NCI-H446 treated with DMSO at 0.1 percent for 48 hours (cell line): ENCODE measurements around the gene TMEM260.
A peak's percentile ranks its signal among the peaks of the same experiment; 100 is the strongest.

Experiments
- DNase-seq: peaks from one replicate; lab custom pipeline; 2025; lab: John Stamatoyannopoulos, UW

Gene TMEM260

DNA sequence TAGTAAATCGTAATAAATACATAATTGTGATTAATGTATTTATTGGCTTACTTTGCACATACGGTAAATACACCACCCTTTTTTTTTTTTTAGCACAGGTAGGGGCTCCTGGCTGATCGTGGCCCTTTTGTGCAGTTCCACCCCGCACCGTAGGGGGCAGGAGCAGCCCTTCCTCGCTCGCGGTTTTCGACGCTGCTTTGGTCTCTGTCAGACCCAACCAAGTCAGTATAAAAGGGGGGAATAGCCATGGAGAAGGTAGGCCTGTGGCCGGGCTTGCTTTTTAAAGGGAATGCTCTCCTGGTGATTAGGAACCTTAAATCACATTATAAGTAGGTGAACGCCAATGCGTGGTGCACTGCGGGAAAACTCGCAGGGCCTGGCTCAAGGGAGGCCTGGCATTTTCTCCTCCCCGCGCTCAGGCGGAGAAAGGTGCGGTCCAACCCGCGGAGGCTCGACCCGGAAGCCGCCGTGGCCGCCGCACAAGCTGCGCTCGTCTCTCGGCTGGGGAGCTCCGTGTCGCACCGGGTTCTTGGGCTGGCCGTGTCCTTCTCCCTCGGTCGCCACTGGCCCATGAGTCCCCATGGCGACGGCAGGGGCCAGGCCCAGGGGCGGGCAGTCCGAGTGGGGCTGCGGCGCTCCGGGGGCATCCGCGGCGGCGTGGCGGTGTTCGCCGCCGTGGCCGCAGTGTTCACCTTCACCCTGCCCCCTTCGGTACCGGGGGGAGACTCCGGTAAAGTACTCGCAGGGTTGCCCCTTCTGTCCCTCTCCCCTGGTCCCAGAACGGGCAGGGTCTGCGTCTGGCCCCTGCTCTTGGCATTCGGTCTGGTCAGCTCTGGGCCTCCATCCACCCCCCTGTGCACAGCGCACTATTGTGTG lies at the start of gene TMEM260:
TSS of gene TMEM260 (plus strand) at position 454 of the 876 bp plus-strand sequence. CDS start at position 571, 117 bp downstream.
- DNase-seq: peak; percentile 66

DNA sequence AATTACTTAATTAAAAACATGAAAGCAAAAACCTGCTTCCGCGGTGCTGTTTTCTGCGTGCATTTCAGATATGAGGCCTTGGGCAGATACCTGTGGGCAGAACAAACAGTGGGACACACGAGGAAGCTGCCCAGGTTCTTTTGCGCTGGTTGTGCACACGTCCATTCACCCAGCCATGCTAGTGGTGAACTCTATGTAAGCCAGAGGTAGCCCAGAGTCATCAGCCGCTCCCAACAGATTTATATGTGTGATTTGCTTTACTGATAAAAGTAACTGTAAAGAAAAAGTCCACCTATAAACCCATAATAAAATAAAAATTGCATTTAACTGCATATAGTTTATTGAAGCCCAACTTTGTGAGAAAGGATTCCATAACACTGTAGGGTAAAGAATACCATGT lies 47.1 kb upstream of the TMEM260 start:
- DNase-seq: no peak

DNA sequence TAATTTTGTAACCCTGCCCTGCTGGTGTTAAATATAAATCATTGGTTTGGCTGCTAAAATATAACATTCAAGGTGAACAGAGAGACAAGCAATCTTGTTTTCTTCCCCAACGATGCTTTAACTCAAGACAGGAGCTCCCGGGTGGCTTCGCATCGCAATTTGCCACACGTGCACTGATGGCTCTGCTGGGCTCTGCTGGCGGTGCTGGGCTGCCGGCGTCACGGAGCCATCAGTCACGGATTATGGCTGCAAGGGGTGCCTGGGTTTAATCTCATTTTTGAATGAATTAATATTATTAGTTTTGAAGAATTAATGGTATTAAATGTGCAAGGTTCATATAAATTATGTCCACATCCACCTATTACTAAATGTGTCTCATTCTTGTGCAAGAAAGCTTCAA lies 44.9 kb upstream of the TMEM260 start:
- no peak for DNase-seq

DNA sequence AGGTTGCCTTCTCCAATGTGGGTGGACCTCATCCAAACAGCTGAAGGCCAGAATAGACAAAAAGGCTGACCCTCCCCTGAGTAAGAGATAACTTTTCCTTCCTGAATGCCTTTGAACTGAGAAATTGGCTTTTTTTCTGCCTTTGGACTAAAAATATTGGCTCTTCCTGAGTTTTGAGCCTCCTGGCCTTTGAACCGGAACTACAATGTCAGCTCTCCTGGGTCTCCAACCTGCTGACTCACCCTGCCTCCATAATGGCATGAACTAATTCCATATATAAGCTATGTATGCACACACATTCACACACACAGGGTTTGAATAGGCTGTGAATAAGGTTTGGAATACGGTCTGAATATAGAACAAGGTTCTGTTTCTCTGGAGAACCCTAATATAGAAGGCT lies 39.7 kb upstream of the TMEM260 start:
- DNase-seq: no peak

DNA sequence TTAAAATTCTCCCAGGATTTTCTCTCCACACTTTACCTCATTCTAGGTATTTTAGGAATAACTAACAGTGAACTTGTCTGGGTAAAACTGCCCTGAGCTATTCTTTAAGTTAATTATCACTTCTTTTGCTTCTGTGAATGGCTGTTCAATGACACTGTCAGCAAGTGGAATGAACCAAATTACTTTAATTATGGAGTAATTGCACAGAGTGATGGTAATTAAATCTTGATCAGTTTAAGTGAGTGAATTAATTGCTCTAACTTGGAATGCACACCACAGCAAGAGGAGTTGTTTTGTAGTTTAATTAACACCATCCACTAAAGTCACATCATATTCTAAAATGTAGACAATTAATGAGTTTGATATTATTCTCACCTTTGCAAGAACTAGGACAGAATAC lies 36.2 kb upstream of the TMEM260 start:
- no peak for DNase-seq

DNA sequence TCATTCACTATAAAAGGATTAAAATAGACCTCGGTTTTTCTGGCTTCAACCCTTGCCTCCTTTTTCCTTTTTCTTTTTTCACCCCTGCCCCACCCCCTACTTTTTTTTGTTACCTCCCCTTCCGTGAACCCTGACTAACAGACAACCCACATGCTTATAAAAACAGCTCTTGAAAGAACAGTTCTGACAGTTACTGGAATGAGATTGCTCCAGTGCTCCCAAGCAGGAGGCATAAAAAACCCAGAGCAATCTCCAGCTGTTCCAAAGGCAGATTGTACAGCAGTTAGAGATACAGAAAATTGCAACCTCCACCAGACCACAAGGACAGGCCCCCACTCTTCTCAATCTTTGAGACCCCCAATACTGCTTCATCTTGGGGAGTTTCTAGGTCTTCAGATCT lies 29.9 kb upstream of the TMEM260 start:
- no peak for DNase-seq

DNA sequence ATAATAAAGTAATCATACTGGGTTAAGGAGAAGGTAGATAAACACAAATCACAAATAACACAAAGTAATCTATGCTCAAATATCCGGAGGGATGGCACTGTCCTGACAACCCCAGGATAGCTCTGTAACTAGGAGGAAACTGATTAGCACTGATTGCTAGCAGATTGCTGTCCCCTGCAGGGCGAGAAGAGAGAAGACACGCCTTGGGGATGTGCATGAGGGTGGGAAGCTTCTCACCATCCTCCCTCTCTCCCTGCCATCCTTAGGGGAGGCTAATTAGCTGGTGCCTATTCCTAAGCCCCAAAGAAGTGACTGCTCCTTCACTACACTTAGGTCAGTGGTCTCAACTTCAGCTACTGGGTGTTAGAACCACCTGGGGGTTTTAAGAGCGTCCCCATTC lies 27.0 kb upstream of the TMEM260 start:
- no peak for DNase-seq

DNA sequence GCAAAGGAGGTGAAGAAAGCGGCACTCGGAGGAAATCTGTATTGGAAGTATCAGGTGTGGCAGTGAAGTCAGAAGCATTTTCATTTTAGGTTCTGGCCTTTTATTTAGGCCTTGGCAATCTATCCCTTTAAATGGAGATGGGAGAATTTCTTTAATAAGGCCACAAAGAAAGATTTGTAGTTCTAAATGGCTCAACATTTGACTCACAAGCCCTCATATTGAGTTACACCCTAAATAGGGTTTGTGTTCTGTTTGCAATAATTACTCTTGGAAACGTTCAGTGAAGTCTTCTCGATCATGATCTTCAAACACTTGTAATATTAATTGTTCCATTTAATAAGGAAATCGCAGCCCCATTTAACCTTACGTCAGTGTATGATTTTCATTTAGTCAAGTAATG lies 25.3 kb upstream of the TMEM260 start:
- no peak for DNase-seq

DNA sequence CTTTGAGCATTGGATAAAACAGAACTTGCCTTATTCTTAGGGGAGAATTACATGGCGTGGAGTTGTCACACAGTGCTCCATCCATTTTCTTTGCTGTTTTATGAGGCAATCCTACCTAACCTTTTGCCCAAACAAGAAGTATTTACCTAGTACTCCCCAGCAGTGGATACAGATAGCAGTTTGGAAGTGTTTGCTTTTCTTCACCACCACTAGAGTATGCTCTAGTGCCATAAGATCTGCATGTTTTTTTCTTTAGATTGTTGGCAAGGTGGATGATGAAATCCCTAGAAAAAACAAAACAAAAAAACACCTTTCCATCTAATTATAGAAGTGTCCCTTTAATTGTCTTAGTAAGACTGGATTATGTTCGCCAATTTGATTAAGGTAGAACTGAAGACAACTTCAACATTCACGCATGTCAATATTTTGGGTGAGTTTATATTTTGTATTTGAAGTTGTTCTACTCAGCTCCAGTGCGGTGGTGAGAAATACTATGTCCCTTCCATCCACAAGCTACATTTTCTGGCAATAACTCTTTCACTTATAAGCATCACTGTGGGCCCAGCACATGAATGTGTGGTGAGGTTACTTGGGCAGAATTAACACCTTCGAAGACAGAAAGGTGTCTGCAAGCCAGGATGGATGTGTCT lies 23.6 kb upstream of the TMEM260 start:
- DNase-seq: no peak

DNA sequence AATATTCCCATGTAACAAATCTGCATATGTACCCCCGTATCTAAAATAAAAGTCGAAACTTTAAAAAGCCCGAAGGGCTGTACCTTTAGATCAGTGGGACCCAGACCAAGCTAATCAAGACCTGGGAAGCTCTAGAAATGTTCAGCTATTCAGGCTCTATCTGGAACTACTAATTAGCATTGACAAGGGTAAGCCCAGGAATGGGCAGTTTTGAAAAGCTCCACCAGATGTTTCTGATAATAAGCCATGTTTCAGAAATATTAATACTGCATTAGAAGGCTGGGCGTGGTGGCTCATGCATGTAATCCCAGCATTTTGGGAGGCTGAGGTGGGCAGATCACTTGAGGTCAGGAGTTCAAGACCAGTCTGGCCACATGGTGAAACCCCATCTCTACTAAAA lies 20.4 kb upstream of the TMEM260 start:
- no peak for DNase-seq

DNA sequence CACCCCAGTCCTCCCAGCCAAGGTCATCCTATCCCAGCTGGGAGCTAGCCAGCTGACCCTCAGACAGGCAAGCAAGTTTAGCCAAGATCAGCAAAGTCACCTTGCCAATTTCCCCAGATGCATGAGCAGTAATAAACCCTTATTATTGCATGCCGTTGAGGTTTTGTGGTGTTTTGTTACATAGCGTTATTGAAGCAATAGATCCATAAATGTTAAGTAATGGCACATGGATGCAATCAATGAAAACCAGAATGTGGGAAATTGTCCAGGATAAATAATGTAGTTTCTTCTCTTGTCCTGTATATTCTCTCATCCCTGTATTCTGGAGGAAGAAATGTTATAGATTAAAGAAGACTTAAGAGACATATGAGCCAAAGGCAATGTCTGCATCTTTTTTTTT lies 18.0 kb upstream of the TMEM260 start:
- no peak for DNase-seq

DNA sequence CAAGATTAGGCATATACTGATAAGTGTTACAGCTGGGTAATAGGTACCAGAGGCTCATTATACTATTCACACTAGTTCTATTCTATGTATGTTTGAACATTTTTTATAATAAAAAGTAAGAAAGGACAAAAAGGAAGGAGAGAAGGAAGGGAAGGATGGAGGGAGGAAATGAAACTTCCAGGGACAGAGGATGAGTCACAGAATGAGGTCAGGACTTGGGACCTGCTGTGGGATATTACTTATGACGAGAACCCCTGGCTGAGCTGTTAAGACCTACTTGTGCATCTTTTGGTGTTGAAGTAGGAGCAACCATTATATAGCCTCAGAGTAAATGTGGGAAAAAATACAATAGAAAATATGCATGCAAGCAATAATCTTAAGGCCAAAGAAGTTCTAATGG lies 16.7 kb upstream of the TMEM260 start:
- no peak for DNase-seq

DNA sequence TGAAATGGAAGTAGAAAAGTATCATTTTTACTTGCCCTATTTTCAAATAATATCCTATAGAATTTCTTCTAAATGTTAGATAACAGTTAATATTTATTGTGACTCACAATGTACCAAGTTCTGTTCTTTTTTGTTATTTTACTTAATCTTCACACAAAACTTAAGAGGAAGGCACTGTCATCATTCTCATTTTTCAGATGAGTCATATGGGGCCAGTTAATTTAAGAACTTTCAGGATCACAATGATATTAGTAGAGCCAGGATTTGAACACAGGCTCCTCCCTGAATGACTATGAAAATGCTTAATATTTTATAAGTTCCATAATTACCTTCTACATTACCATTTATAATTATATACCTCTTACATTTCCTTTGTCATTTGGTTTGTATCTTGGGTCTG lies 10.4 kb upstream of the TMEM260 start:
- no peak for DNase-seq

DNA sequence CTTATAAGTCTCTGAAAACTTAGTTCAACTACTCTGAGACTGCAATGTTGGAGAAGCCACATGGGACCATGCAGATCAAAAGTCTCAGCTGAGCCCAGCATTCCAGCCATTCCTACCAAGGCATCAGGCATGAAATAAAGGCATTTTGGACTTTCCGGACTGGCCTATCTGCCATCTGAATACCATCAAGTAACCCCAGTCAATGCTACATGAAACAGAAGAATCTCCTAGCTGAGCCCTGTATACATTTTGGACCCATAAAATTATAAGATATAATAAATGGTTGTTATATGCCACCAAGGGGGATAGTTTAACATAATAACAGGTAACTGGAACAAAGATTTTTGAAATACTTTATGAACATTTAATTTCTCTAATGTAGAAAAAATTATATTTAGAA lies 9.3 kb upstream of the TMEM260 start:
- DNase-seq: no peak

DNA sequence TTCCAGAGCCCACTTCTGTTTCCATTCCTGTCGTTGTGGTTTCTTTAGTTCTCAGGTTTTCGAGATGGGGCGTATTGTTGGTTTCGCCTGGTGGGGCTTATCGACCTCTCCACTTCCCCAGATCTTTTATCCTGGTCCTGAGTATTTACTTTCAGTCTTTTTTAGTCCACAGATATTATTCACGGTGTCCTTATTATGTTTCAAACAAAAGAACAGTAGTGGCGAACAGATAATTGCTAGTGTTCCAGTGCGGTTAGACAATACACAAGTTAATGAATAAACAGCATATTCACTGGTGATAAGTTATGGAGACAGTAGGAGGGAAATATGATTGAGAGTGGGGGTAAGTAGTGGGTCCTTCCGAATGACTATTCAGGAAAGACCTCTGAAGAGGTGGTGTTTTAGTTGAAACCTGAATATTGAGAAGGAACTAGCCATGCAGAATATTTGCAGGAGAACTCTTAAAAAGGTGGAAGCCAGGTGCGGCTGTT lies 668 bp downstream of the TMEM260 start:
- DNase-seq: no peak

DNA sequence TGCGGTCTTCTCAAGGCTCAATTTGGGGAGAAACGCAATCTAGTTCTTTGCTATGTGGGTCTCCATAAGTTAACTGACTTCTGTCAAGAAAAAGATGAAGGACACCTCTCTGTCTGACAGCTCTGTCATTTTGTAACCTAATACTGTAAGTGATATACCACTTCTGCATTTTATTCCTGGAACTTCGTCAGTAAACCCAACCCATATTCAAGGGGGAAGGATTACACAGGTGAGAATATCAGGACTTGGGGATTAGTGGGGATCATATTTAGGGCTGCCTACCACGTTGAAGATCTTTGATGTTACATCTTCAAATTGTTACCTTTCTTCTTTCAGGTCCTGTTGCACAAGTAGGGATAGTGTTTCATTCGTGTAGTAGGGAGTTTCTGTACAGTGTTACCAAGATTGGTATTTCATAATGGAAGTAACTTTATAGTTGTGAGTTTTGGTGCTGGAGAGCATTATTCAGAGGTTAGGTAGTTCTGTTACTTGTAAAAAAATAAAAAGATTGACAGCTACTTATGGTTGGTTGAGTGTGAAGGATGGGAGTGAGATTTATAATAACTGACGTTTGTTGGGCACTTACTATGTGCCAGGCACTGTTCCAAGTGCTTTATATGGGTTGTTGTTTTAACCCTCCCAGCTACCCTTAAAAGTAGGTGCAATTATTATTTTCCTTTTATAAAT lies 1.6 kb downstream of the TMEM260 start:
- no peak for DNase-seq

DNA sequence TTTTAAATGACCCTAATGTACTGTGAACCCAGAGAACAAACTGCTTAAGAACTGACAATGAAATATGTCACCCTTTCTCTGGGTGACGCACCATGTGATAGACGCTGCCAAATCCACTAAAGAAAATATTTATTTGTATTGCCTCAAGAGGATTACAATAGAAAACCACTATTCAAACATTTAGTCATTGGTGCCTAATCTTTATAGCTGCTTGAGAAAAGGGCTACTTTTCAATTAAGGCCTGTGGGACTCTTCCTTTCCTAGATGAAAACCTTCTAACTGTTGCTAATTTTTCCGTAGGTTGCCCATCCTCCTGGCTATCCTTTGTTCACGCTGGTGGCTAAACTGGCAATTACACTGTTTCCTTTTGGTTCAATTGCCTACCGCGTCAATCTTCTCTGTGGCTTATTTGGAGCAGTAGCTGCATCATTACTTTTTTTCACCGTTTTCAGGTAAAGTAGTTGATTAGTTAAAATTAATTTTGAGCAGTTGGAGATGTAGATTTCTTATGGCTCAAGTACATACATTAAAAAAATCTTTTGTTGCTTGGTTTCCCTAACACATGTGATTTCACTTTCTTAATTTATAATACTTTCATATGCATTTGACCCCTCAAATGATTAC lies 6.0 kb downstream of the TMEM260 start:
- DNase-seq: no peak

DNA sequence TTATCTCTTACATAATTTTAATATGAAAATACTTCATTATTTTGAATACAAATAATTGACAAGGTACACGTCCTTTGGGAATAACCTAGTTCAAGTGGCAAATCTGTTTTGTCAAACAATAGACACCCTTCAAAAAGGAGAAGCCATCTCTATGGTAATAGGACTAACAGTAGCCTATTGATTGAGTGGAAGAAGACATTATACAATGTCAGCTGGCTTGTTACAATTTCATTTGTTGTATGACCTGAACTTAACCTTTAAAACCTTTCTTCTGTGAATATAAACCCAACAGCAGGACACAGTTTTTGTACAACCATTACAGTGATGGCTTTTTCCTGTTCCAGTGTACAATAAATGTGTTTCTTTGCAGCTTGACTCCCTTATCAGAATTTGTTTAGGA lies 8.1 kb downstream of the TMEM260 start:
- DNase-seq: no peak

DNA sequence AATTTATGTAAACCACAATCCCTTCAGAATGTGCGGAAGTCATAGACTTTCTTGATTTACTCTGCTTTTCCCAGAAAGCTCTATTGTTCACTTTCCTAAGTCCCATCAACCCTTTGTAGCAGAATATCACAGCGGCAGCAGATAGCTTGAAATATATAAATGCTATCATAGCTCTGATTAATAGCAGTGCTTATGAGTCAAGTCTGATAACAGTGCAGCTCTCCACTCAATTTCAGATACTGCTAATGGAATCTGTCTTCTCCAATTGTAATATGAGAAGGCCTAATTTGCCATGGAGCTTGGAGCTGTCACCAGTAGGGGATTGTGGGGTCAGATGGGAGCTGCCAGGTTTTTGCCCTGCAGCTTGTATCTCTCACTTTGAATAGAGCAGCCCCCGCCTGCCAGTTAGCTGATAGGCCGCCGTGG lies 10.9 kb downstream of the TMEM260 start:
- DNase-seq: no peak

DNA sequence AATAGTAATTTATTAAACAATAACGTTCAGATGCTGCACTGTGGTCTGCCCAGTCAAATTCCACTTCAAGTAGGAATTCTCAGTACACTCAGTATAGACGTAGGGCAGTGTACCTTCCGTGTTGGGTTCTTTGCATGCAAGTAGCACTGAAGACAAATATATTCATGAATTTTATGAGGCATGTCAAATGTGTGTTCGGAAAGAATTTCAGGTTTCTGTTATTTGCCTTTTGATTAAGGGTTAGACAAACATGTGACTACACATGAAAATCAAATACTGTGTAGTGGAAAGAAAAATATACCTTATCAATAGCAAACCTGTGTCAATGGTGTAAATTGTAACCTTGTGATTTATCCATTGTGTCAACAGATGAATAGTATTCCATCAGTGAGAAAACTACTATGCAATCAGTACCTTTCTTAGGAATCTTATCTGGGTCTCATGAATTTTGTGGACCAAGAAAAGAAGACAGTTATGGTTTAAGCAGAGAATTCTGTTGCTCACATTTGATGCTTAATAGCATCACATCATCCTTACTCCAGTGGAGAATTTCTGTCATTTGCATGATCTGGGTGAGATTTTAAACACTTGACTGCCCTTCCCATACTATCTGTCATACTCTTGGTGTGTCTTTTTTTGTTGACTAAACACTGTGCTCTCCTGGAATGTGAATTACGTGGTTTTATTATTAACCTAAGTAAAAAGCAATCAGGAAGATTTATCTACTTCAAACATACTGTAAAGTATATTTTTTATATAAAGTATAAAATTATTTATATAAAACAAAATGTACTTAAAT lies 13.3 kb downstream of the TMEM260 start:
- DNase-seq: no peak

DNA sequence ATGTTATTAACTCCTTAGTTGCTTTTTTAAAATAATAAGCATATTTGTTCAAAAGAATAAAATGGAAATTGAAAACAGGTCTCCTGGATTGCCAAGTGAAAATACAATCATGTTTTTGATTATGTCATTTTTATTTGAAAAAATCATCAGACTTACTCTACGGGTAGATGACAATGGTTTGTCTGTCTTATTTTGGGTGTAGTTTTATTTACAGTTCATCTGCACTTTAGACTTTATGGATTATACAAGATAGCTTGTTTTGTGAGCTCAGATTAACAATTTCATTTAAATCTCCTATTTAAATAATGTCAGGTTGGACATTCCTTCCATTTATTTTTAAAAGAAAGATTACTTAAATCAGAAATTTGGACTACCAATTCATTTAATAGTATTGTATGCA lies 14.8 kb downstream of the TMEM260 start:
- DNase-seq: no peak

DNA sequence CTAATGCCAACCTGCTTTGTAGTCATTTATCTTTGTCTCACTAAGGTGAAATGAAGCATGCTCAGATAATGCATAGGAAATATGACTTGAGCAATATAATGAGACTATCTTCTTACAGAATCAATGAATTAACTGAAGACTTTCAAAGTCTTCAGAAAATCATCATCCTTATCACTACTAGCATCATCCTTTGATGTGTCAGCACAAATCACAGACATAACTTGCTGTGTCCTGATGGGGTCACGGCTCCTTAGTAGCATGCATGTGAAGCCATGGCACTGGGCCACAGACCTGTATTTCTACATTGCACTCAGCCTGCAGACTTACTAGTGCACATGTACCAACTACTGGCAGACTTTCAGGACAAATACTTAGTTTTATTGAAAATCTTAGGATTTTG lies 18.9 kb downstream of the TMEM260 start:
- no peak for DNase-seq
